Kidney epithelial cell (primary cell): ENCODE measurements around the gene RAP1GDS1. TPM values are rescaled to one million over a fixed set of nuclear protein-coding genes. Genes with fewer than 3 reads are reported as not detected.
"Not testable (repeated sequence)": the region's sequence is repeated elsewhere in the genome, so short reads cannot be mapped to it uniquely, and the experiment has no call there.

Source experiments
- DNase-seq: peaks from one replicate; pipeline ENCODE4 v3.0.0-alpha.2; 2010; ENCODE audit warnings: low read depth
- H3K27me3 ChIP-seq: 2 replicates; pipeline ENCODE4 v1.6.0; 2011; ENCODE audit warnings: low read length; ENCODE audit not compliant: control insufficient read depth, insufficient read depth
- H3K36me3 ChIP-seq: 2 replicates; pipeline ENCODE4 v1.5.1; 2011; ENCODE audit warnings: low read length; ENCODE audit not compliant: control insufficient read depth, insufficient read depth
- H3K4me3 ChIP-seq: 2 replicates; pipeline ENCODE4 v1.5.1; 2011; ENCODE audit warnings: low read depth, mild to moderate bottlenecking, control low read depth, low read length
- CTCF ChIP-seq: IDR thresholded peaks from 2 replicates; pipeline ENCODE4 v1.5.1; 2011; ENCODE audit warnings: mild to moderate bottlenecking, moderate library complexity, low read length, control low read depth, inconsistent platforms; ENCODE audit not compliant: insufficient read depth, poor library complexity, severe bottlenecking
- total RNA-seq: library from RNA; depleted of rRNA; stranded (reverse); fragments of >200 nt; gene quantifications from 2 replicates; pipeline ENCODE4 v1.2.3, GENCODE V29; 2015

RAP1GDS1 gene
- total RNA-seq, 1 donor from 2014 or later = 53.3 TPM

- no peaks in the 10 kb centered on the region for H3K27me3 ChIP-seq
- H3K4me3 ChIP-seq = no peak overlapping the region
- TF ChIP-seq CTCF = no peak
- no peaks in the 10 kb centered on the region for H3K36me3 ChIP-seq
- DNase-seq = no peak
These were observed 91.2 kb downstream of the RAP1GDS1 start for GRCh38 chr4:98352396-98352795.

DNA sequence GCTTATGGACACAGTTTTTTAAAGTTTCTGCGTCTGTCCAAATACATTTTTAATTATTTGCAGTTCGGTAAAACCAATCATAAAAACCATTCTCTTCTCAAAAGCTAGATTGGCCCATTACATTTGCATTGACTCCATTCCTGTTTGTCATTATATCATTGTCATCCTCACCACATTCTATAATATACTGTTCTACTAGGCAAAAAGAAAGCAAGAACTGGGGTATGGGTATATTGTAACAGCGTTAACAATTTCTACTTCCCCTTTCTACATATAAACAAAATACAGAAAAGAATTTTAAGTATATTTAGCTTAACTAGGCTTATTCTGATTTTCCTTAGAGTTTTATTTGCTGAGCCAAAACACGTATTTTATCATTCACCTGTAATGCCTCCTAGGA, 91.8 kb downstream of the RAP1GDS1 start:
- TF ChIP-seq CTCF = no peak
- no peak for DNase-seq
- H3K4me3 ChIP-seq = no peak overlapping the region
- H3K27me3 ChIP-seq = no peaks in the 10 kb centered on the region
- no peaks in the 10 kb centered on the region for H3K36me3 ChIP-seq

DNA sequence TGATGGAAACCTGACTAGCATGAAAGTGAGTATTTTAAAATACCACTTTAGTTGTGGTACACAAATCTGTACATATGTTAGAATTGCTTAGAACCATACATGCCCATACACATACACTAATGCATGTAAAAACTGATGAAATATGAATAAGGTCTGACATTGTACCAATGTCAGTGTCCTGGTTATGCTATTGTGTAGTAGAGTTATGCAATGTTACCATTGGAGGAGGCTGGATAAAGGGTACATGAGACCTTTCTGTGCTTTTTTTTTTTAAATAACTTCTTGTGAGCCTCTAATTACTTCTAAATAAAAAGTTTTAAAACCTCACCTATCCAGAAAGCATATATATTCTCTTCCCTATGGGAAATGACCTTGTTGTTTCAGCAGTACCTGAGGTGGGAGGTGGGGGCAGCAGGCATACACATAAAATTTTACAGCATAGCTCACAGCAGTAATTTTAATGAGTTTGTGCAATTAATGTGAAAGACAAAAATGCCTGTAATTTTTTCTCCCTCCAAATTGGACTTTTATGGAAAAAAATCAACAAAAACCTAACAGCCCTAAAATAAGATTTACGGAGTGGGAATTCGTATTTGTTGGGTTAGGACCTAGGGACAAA, 97.6 kb downstream of the RAP1GDS1 start:
- no peak for TF ChIP-seq CTCF
- no peak for DNase-seq
- Histone ChIP-seq H3K36me3 (no peaks in the 10 kb centered on the region), H3K4me3 (no peak overlapping the region), H3K27me3 (no peaks in the 10 kb centered on the region)

- Histone ChIP-seq H3K4me3 (no peak overlapping the region), H3K36me3 (no peaks in the 10 kb centered on the region), H3K27me3 (no peaks in the 10 kb centered on the region)
- no peak for DNase-seq
- TF ChIP-seq CTCF = no peak
These were observed 98.5 kb downstream of the RAP1GDS1 start for GRCh38 chr4:98359646-98360045.

DNA sequence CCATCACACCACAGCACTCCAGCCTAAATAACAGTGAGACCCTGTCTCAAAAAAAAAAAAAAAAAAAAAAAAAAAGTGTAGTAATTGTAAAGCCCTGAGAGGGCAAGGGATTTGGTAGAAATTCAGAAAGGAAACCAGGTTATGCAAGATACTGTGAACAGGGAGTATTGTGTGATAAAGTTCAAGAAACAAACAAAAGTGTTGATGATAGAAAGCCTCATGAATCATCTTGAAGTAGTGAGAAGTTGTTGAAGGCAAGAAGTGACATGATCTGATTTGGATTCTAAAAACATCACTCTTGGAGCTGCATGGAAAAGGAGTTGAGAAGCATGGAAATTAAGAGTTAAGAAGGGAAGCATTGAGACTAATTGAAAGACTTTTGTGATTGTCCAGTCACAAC, 102.2 kb downstream of the RAP1GDS1 start:
- no peaks in the 10 kb centered on the region for H3K27me3 ChIP-seq
- no peak for TF ChIP-seq CTCF
- no peak overlapping the region for H3K4me3 ChIP-seq
- H3K36me3 ChIP-seq = no peaks in the 10 kb centered on the region
- no peak for DNase-seq

DNA sequence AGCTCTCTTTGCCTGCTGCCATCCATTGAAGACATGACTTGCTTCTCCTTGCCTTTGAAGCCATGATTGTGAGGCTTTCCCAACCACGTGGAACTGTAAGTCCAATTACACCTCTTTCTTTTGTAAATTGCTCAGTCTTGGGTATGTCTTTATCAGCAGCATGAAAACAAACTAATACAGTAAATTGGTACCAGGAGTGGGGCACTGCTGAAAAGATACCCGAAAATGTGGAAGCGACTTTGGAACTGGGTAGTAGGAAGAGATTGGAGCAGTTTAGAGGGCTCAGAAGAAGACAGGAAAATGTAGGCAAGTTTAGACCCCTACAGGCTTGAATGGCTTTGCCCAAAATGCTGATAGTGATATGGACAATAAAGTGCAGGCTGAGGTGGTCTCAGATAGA, 105.1 kb downstream of the RAP1GDS1 start:
- DNase-seq, H3K27me3 ChIP-seq, H3K4me3 ChIP-seq, H3K36me3 ChIP-seq: not testable (repeated sequence)

DNA sequence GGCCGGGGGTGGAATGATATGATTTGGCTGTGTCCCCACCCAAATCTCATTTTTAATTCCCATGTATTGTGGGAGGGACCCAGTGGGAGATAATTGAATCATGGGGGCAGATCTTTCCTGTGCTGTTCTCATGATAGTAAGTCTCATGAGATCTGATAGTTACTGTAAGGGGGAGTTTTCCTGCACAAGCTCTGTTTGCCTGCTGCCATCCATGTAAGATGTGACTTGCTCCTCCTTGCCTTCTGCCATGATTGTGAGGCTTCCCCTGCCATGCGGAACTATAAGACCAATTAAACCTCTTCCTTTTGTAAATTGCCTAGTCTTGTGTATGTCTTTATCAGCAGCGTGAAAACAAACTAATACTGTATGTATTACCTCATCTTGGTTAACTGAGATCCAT, 106.8 kb downstream of the RAP1GDS1 start:
- DNase-seq, H3K36me3 ChIP-seq, H3K4me3 ChIP-seq, H3K27me3 ChIP-seq: not testable (repeated sequence)
